HUES64 (cell line): ENCODE data around the gene IL26.

Experiments
- H3K27ac ChIP-seq: 2 replicates; pipeline ENCODE4 v1.7.0; 2013; ENCODE audit warnings: low read depth, low read length, inconsistent platforms
- H3K27me3 ChIP-seq: 2 replicates; pipeline ENCODE4 v1.6.1; 2013; ENCODE audit warnings: mild to moderate bottlenecking, low read length; ENCODE audit not compliant: insufficient read depth
- H3K36me3 ChIP-seq: 2 replicates; pipeline ENCODE4 v1.6.1; 2013; ENCODE audit warnings: mild to moderate bottlenecking, low read length; ENCODE audit not compliant: insufficient read depth
- H3K4me1 ChIP-seq: 2 replicates; pipeline ENCODE4 v1.6.1; 2013; ENCODE audit warnings: mild to moderate bottlenecking, low read length, moderate library complexity; ENCODE audit not compliant: insufficient read depth
- H3K4me3 ChIP-seq: 2 replicates; pipeline ENCODE4 v1.5.1; 2013; ENCODE audit warnings: mild to moderate bottlenecking, low read length, moderate library complexity
- H3K9ac ChIP-seq: 2 replicates; pipeline ENCODE4 v1.6.1; 2013; ENCODE audit warnings: mild to moderate bottlenecking, low read depth, low read length
- H3K9me3 ChIP-seq: 2 replicates; pipeline ENCODE4 v1.6.1; 2013; ENCODE audit warnings: low read depth, low read length; ENCODE audit not compliant: insufficient read depth
- WGBS: fragments of 150-250, 120-280 bp; methylation state at CpG from one replicate; pipeline ENCODE4 v1.1.7; 2013; ENCODE audit warnings: missing lambda C conversion rate; 5-methylcytosine and 5-hydroxymethylcytosine counted together

The IL26 gene

GRCh38 chr12:68239309-68239982 is 13.8 kb upstream of the IL26 start:
- Histone ChIP-seq H3K4me1 (no peaks in the 10 kb centered on the region; the same call in 1 of the 2 replicates), H3K36me3 (no peaks in the 10 kb centered on the region), H3K9me3 (no peaks in the 10 kb centered on the region), H3K9ac (no peak overlapping the region), H3K27ac (no peak overlapping the region), H3K27me3 (no peaks in the 10 kb centered on the region), H3K4me3 (no peak overlapping the region)
- WGBS: 96% methylated on average over 6 of the region's 6 CpGs

DNA sequence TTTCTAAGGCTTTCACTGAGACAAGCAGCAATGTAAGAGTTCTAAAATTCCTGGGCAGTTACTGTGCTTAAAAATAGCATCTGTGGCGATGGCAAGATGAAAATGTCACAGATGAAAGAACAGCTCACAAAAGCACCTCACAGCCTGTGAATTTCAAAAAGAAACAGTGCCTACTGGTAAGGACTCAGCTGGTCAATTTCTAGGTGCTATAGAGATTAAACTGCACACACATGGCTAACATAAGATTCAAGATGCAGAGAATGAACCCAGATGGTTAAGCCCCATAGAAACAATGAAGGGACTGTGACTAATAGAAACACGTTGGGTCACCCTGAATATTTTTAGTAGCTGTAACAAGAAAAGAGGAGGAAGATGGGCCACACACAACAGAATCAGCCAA is 12.0 kb upstream of the IL26 start:
- no peaks in the 10 kb centered on the region for H3K27me3 ChIP-seq
- no peak overlapping the region for H3K4me3 ChIP-seq
- no peaks in the 10 kb centered on the region; the same call in 1 of the 2 replicates for H3K4me1 ChIP-seq
- no peak overlapping the region for H3K9ac ChIP-seq
- WGBS: 83% methylated on average over 2 of the region's 2 CpGs
- no peaks in the 10 kb centered on the region for H3K9me3 ChIP-seq
- H3K36me3 ChIP-seq: no peaks in the 10 kb centered on the region
- no peak overlapping the region for H3K27ac ChIP-seq

GRCh38 chr12:68237078-68237477 is 11.5 kb upstream of the IL26 start:
- 90% methylated on average over 2 of the region's 2 CpGs for WGBS
- no peak overlapping the region for H3K9ac ChIP-seq
- H3K27ac ChIP-seq: no peak overlapping the region
- no peaks in the 10 kb centered on the region for H3K36me3 ChIP-seq
- no peak overlapping the region for H3K4me3 ChIP-seq
- H3K27me3 ChIP-seq: no peaks in the 10 kb centered on the region
- no peaks in the 10 kb centered on the region for H3K9me3 ChIP-seq
- H3K4me1 ChIP-seq: no peaks in the 10 kb centered on the region; the same call in 1 of the 2 replicates

DNA sequence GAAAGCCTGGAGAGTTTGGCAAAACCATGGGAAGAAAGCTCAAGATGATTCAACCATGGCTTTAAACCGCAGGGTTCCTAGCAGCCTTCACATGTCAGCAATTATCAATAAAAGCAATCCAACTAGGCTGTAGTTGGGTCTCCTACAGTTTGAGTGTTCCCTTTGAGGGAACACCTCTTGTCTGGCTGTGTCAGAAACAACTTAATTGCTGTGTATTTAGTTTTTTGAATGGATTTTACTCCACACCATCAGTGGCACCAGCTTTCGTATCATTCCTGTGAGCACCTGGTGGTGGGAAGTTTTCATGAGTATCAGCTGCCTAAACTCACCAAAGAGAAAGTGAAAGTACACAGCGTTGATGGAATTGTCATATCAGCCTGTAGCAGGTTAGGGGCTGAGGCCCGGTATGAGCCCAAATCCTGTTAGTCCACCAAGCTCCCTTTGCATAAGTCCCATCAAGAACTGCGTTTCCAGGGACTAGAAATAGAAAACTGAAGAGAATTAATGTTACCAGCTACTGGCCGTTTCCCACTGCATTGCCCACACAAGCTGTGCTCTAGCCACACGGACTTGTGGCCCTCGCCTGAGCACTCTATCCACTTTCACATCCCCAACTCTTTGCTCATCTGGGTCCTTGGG is 10.9 kb upstream of the IL26 start:
- H3K4me3 ChIP-seq: no peak overlapping the region
- H3K27ac ChIP-seq: no peak overlapping the region
- no peaks in the 10 kb centered on the region for H3K36me3 ChIP-seq
- H3K4me1 ChIP-seq: no peaks in the 10 kb centered on the region; the same call in 1 of the 2 replicates
- no peaks in the 10 kb centered on the region for H3K9me3 ChIP-seq
- no peaks in the 10 kb centered on the region for H3K27me3 ChIP-seq
- no peak overlapping the region for H3K9ac ChIP-seq
- WGBS: 96% methylated on average over 8 of the region's 8 CpGs

- WGBS: 92% methylated on average over 2 of the region's 2 CpGs
- no peak overlapping the region for H3K27ac ChIP-seq
- no peaks in the 10 kb centered on the region for H3K9me3 ChIP-seq
- H3K4me3 ChIP-seq: no peak overlapping the region
- no peaks in the 10 kb centered on the region for H3K27me3 ChIP-seq
- H3K9ac ChIP-seq: no peak overlapping the region
- no peaks in the 10 kb centered on the region for H3K36me3 ChIP-seq
- H3K4me1 ChIP-seq: no peaks in the 10 kb centered on the region; the same call in 1 of the 2 replicates
These were observed 10.0 kb upstream of the IL26 start for GRCh38 chr12:68235576-68235975.

DNA sequence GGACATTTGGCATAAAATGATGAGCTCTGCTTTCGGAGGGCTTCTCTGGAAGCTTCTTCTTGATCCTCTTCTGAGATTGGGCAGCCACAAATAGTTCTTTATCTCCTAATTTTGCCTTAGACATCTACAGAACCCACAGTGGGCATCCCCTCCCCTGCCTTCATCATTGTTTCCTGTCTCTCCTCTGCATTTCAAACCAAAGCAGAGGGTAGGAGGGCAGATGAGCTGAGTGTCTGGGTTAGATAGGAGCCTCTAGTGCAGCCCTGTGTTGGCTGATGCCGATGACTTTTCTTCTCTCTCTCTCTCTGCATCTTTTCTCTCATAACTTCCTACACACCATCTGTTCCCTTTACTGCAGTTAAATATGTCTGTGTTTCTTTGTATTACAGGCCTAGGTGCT is 8.5 kb upstream of the IL26 start:
- H3K4me1 ChIP-seq: no peaks in the 10 kb centered on the region
- no peaks in the 10 kb centered on the region for H3K36me3 ChIP-seq
- 95% methylated on average over 1 of the region's 2 CpGs for WGBS
- no peaks in the 10 kb centered on the region for H3K9me3 ChIP-seq
- no peak overlapping the region for H3K9ac ChIP-seq
- no peaks in the 10 kb centered on the region for H3K27me3 ChIP-seq
- no peak overlapping the region for H3K27ac ChIP-seq
- no peak overlapping the region for H3K4me3 ChIP-seq

- Histone ChIP-seq H3K27ac (no peak overlapping the region), H3K27me3 (no peaks in the 10 kb centered on the region), H3K9ac (no peak overlapping the region), H3K4me1 (no peaks in the 10 kb centered on the region), H3K4me3 (no peak overlapping the region), H3K36me3 (no peaks in the 10 kb centered on the region), H3K9me3 (no peaks in the 10 kb centered on the region)
- whole genome bisulfite sequencing: 71% methylated on average over 3 of the region's 5 CpGs
These were observed 7.9 kb upstream of the IL26 start for GRCh38 chr12:68233498-68233897.

- H3K36me3 ChIP-seq: no peaks in the 10 kb centered on the region
- H3K9ac ChIP-seq: no peak overlapping the region
- H3K4me3 ChIP-seq: no peak overlapping the region
- no peaks in the 10 kb centered on the region for H3K27me3 ChIP-seq
- no peak overlapping the region for H3K27ac ChIP-seq
- H3K4me1 ChIP-seq: no peaks in the 10 kb centered on the region
- 79% methylated on average over 3 of the region's 3 CpGs for WGBS
- no peaks in the 10 kb centered on the region for H3K9me3 ChIP-seq
These were observed 6.1 kb upstream of the IL26 start for GRCh38 chr12:68231691-68232090.

DNA sequence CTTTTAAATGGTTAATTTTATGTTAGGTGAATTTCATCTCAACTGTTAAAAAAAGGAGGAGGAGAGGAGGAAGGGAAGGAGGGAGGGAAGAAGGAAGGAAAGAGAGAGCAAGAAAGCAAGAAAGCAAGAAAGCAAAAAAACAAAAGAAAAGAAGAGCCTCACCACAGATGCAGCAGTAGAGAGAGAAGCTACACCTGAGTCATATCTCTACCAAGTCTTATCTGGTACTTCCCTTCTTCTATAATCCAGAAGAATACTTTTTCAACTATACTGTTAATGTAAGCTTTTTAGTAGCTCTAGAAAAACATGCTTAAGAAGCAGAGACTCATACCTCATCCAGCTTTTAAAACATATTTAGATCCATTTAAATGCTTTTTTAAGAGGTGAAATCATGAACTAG is 5.6 kb upstream of the IL26 start:
- H3K9me3 ChIP-seq: no peaks in the 10 kb centered on the region
- no peaks in the 10 kb centered on the region for H3K4me1 ChIP-seq
- no peak overlapping the region for H3K4me3 ChIP-seq
- no peak overlapping the region for H3K27ac ChIP-seq
- no peaks in the 10 kb centered on the region for H3K27me3 ChIP-seq
- H3K9ac ChIP-seq: no peak overlapping the region
- no peaks in the 10 kb centered on the region for H3K36me3 ChIP-seq

GRCh38 chr12:68229956-68230355 is 4.3 kb upstream of the IL26 start:
- Histone ChIP-seq H3K27me3 (no peaks in the 10 kb centered on the region), H3K36me3 (no peaks in the 10 kb centered on the region)
- WGBS: 86% methylated on average over 2 of the region's 2 CpGs

DNA sequence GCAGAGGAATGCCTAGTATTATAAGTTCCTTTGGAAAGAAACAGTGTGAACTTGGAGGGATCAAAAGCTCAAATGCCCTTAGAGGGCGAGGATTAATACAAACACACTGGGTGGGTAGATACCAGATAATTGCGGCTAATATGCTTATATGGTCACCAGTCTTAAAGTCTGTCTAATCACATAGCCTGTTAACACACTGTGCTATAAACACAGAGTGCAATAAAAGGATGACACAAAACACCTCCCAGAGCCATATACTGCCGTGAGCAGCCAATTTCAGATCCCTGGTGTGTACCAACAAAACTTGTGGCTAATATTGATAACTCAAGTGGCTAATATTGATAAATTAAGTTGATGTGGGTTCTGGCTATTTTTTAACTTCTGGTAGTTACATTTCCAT is 1.7 kb upstream of the IL26 start:
- Histone ChIP-seq H3K27ac (no peak overlapping the region), H3K4me1 (no peaks in the 10 kb centered on the region), H3K9me3 (no peaks in the 10 kb centered on the region), H3K27me3 (no peaks in the 10 kb centered on the region), H3K4me3 (no peak overlapping the region), H3K9ac (no peak overlapping the region), H3K36me3 (no peaks in the 10 kb centered on the region)
- 93% methylated on average over 2 of the region's 3 CpGs for WGBS

More at GRCh38 chr12:68229956-68230355, 4.3 kb upstream of the IL26 start:
- Histone ChIP-seq H3K27ac (no peak overlapping the region), H3K9me3 (no peaks in the 10 kb centered on the region), H3K4me3 (no peak overlapping the region), H3K4me1 (no peaks in the 10 kb centered on the region), H3K9ac (no peak overlapping the region)
